HL-60/S4 treated with phorbol 12-myristate 13-acetate at 8.2 ng/mL for 4 days and 3 days (cell line): ENCODE data around the gene TCTA.

Source experiments
- in situ Hi-C: fragments of 300-500 bp; cut with MboI; formaldehyde crosslinking; loops from 2 replicates; pipeline ENCODE4 v1.15.0; 2022; ENCODE audit warnings: low sequenced_read_pairs

Gene TCTA

GRCh38 chr3:49456466-49456865 lies 44.2 kb downstream of the TCTA start:
- in situ Hi-C loops = no loop called here

- in situ Hi-C loops = no loop called here
These were observed 48.1 kb downstream of the TCTA start for GRCh38 chr3:49460188-49460890.

- in situ Hi-C loops = no loop called here
These were observed 48.7 kb downstream of the TCTA start for GRCh38 chr3:49460956-49461355.

GRCh38 chr3:49461443-49462171 lies 49.4 kb downstream of the TCTA start:
- in situ Hi-C loops = no loop called here

- in situ Hi-C loops = no loop called here
These were observed 50.0 kb downstream of the TCTA start for GRCh38 chr3:49462222-49462621.

- in situ Hi-C loops = no loop called here
These were observed 53.2 kb downstream of the TCTA start for GRCh38 chr3:49465270-49466034.
